CD14-positive monocyte (primary cell): ENCODE data around the gene KAT6B. TPM values are rescaled to one million over a fixed set of nuclear protein-coding genes. Genes with fewer than 3 reads are reported as not detected.

Experiments used
- DNase-seq, 3 donors: peaks; one replicate each; pipeline ENCODE4 v3.0.0-alpha.2; 2011 to 2022
- H2AFZ ChIP-seq: 2 replicates; pipeline ENCODE4 v1.6.0; 2012; ENCODE audit warnings: mild to moderate bottlenecking, low read depth, low read length, inconsistent platforms; ENCODE audit not compliant: insufficient read depth, poor library complexity, severe bottlenecking
- H3K27ac ChIP-seq, 2 donors: 1 replicate in 1 of 2; 2 replicates in 1 of 2; pipeline ENCODE4 v1.5.1; 2012 to 2013; ENCODE audit warnings: low read length in 2 of 2, control low read depth in 1 of 2, inconsistent platforms in 1 of 2, low read depth in 1 of 2, mild to moderate bottlenecking in 1 of 2
- H3K27me3 ChIP-seq, 2 donors: one replicate each; pipeline versions ENCODE4 v1.6.0 to v1.6.1; 2011 to 2013; ENCODE audit warnings: low read length in 2 of 2; ENCODE audit not compliant: control insufficient read depth in 2 of 2, insufficient read depth in 2 of 2
- H3K36me3 ChIP-seq, 2 donors: replicated peaks in 1 of 2; 1 replicate in 1 of 2; 2 replicates in 1 of 2; pipeline versions ENCODE4 v1.5.1 to v1.6.1; 2012 to 2013; ENCODE audit warnings: low read length in 2 of 2, control low read depth in 1 of 2, inconsistent platforms in 1 of 2, mild to moderate bottlenecking in 1 of 2; ENCODE audit not compliant: insufficient read depth in 2 of 2, control insufficient read depth in 1 of 2
- H3K4me1 ChIP-seq, 2 donors: 1 replicate in 1 of 2; 2 replicates in 1 of 2; pipeline versions ENCODE4 v1.5.1 to v1.6.1; 2012 to 2013; ENCODE audit warnings: low read length in 2 of 2, control low read depth in 1 of 2, inconsistent platforms in 1 of 2, mild to moderate bottlenecking in 1 of 2, moderate library complexity in 1 of 2; ENCODE audit not compliant: insufficient read depth in 2 of 2, control insufficient read depth in 1 of 2
- H3K4me2 ChIP-seq: replicated peaks from 2 replicates; pipeline ENCODE3; 2012; ENCODE audit warnings: low read length, moderate library complexity, mild to moderate bottlenecking; ENCODE audit not compliant: poor library complexity, severe bottlenecking; ENCODE audit errors: extremely low read depth
- H3K4me3 ChIP-seq, 3 experiments: fragments of 200-600 bp in 1 of 3; sonication (generic) in 1 of 3; replicated peaks in 1 of 3; 1 replicate in 2 of 3; 2 replicates in 1 of 3; pipeline ENCODE4 v1.5.1; 2011 to 2013; ENCODE audit warnings: low read length in 3 of 3, mild to moderate bottlenecking in 3 of 3, control low read depth in 2 of 3, low read depth in 2 of 3, inconsistent platforms in 1 of 3, moderate library complexity in 1 of 3
- H3K79me2 ChIP-seq: 2 replicates; pipeline ENCODE4 v1.6.0; 2012; ENCODE audit warnings: mild to moderate bottlenecking, control low read depth, inconsistent platforms, low read length, moderate library complexity; ENCODE audit not compliant: insufficient read depth
- H3K9ac ChIP-seq: 2 replicates; pipeline ENCODE4 v1.6.0; 2017; ENCODE audit warnings: low read length, mild to moderate bottlenecking; ENCODE audit not compliant: insufficient read depth, poor library complexity, severe bottlenecking
- H3K9me3 ChIP-seq, 2 donors: replicated peaks in 1 of 2; 1 replicate in 1 of 2; 2 replicates in 1 of 2; pipeline versions ENCODE4 v1.5.1 to v1.6.1; 2012 to 2013; ENCODE audit warnings: low read length in 2 of 2, control low read depth in 1 of 2; ENCODE audit not compliant: control insufficient read depth in 1 of 2, insufficient read depth in 1 of 2
- H4K20me1 ChIP-seq: 2 replicates; pipeline ENCODE4 v1.6.0; 2012; ENCODE audit warnings: mild to moderate bottlenecking, low read length, control low read depth, moderate library complexity; ENCODE audit not compliant: insufficient read depth
- H3K27ac Mint-ChIP-seq, 7 donors: one replicate each; pipeline ENCODE4 v1.8.0; 2020; ENCODE audit warnings: mild to moderate bottlenecking in 7 of 7, mixed read lengths in 7 of 7, moderate library complexity in 6 of 7, inconsistent platforms in 2 of 7
- H3K27me3 Mint-ChIP-seq, 3 donors: one replicate each; pipeline ENCODE4 v1.8.0; 2021 to 2022; ENCODE audit warnings: low read depth in 3 of 3, mild to moderate bottlenecking in 3 of 3, mixed read lengths in 3 of 3, moderate library complexity in 3 of 3, inconsistent platforms in 1 of 3
- H3K36me3 Mint-ChIP-seq, 2 donors: one replicate each; pipeline ENCODE4 v1.8.0; 2020; ENCODE audit warnings: mixed read lengths in 2 of 2, inconsistent platforms in 1 of 2, mild to moderate bottlenecking in 1 of 2
- H3K4me1 Mint-ChIP-seq: one replicate; pipeline ENCODE4 v1.8.0; 2020; ENCODE audit warnings: mild to moderate bottlenecking, mixed read lengths
- H3K4me3 Mint-ChIP-seq, 2 donors: one replicate each; pipeline ENCODE4 v1.8.0; 2020; ENCODE audit warnings: mild to moderate bottlenecking in 2 of 2, mixed read lengths in 2 of 2, moderate library complexity in 1 of 2
- H3K9me3 Mint-ChIP-seq, 7 donors: one replicate each; pipeline ENCODE4 v1.8.0; 2020 to 2022; ENCODE audit warnings: mixed read lengths in 7 of 7, mild to moderate bottlenecking in 6 of 7, moderate library complexity in 6 of 7, inconsistent platforms in 2 of 7
- CTCF ChIP-seq: fragments of 200-600 bp; IDR thresholded peaks from one replicate; pipeline ENCODE4 v1.8.0; 2022; ENCODE audit warnings: antibody characterized with exemption, mild to moderate bottlenecking
- WGBS: methylation state at CpG from one replicate; pipeline ENCODE4 v1.1.5; 2013; ENCODE audit warnings: missing lambda C conversion rate; ENCODE audit not compliant: insufficient coverage; 5-methylcytosine and 5-hydroxymethylcytosine counted together
- intact Hi-C, 2 donors: fragments of 100-400 bp; cut with micrococcal nuclease; formaldehyde crosslinking; loops; one replicate each; pipeline versions ENCODE4 v1.15.0 to v1.15.1; 2023
- polyA plus RNA-seq, 3 donors: library from polyadenylated mRNA; depleted of rRNA in 1 of 3; unstranded in 2 of 3; stranded (reverse) in 1 of 3; fragments of 300-500 nt in 2 of 3; fragments of >200 nt in 1 of 3; fragmentation: Illumina TruSeq in 2 of 3; gene quantifications; 1 replicate in 2 of 3; 2 replicates in 1 of 3; pipeline ENCODE4 v1.2.3, GENCODE V29; 2012 to 2021

KAT6B gene
- polyA plus RNA-seq, 3 donors = 3.3 to 6.4 (median 6.2) TPM

- peak overlapping the region in 1 of 7 donors; percentile 7 for H3K27ac Mint-ChIP-seq
- WGBS = no CpG with 5 or more reads among the region's 1 CpG
These were observed 41.9 kb upstream of the KAT6B start for GRCh38 chr10:74784462-74784861.

GRCh38 chr10:74786126-74786525 lies 40.3 kb upstream of the KAT6B start:
- H3K9me3 Mint-ChIP-seq = peaks cover 0 to 3% (median 0%) of the 10 kb centered on the region in 7 donors
- Histone ChIP-seq H3K4me2 (no peak overlapping the region), H3K9me3 (no peaks in the 10 kb centered on the region), H4K20me1 (no peaks in the 10 kb centered on the region), H3K9ac (no peak overlapping the region), H3K4me3 (no peak overlapping the region), H3K27ac (no peak overlapping the region), H3K27me3 (no peaks in the 10 kb centered on the region), H3K79me2 (no peaks in the 10 kb centered on the region), H3K4me1 (peaks cover 0 to 3% of the 10 kb centered on the region in 2 donors), H3K36me3 (no peaks in the 10 kb centered on the region), H2AFZ (no peak overlapping the region)
- no peaks in the 10 kb centered on the region for H3K36me3 Mint-ChIP-seq
- no peak overlapping the region for H3K27ac Mint-ChIP-seq
- no peak for TF ChIP-seq CTCF
- intact Hi-C loops = no loop called here
- H3K4me1 Mint-ChIP-seq = peaks cover 5% of the 10 kb centered on the region
- DNase-seq = no peak
- H3K4me3 Mint-ChIP-seq = no peak overlapping the region
- WGBS = 76% methylated on average over 2 of the region's 4 CpGs
- H3K27me3 Mint-ChIP-seq = peaks cover 0 to 2% (median 1%) of the 10 kb centered on the region in 3 donors

More at GRCh38 chr10:74784462-74784861, 41.9 kb upstream of the KAT6B start:
- no peaks in the 10 kb centered on the region for H4K20me1 ChIP-seq
- no peak overlapping the region for H3K9ac ChIP-seq
- H3K36me3 ChIP-seq = no peaks in the 10 kb centered on the region
- H3K27me3 ChIP-seq = no peaks in the 10 kb centered on the region
- H3K4me1 Mint-ChIP-seq = peaks cover 14% of the 10 kb centered on the region
- H2AFZ ChIP-seq = no peak overlapping the region
- intact Hi-C loops = no loop called here
- peaks cover 0 to 3% of the 10 kb centered on the region in 2 donors for H3K4me1 ChIP-seq
- no peak for TF ChIP-seq CTCF
- H3K27me3 Mint-ChIP-seq = peaks cover 0 to 2% (median 1%) of the 10 kb centered on the region in 3 donors
- no peaks in the 10 kb centered on the region for H3K9me3 ChIP-seq
- no peak overlapping the region for H3K4me2 ChIP-seq
- H3K27ac ChIP-seq = no peak overlapping the region
- no peak overlapping the region for H3K4me3 ChIP-seq
- no peak for DNase-seq
- no peaks in the 10 kb centered on the region for H3K79me2 ChIP-seq
- peaks cover 0 to 3% (median 0%) of the 10 kb centered on the region in 7 donors for H3K9me3 Mint-ChIP-seq
- H3K4me3 Mint-ChIP-seq = no peak overlapping the region
- no peaks in the 10 kb centered on the region for H3K36me3 Mint-ChIP-seq
